Measurements from ENCODE around the gene MYRFL.

- no peak for TF ChIP-seq POLR2A (IDR thresholded peaks at IDR 0.05)
- TF ChIP-seq, protein P1, sequence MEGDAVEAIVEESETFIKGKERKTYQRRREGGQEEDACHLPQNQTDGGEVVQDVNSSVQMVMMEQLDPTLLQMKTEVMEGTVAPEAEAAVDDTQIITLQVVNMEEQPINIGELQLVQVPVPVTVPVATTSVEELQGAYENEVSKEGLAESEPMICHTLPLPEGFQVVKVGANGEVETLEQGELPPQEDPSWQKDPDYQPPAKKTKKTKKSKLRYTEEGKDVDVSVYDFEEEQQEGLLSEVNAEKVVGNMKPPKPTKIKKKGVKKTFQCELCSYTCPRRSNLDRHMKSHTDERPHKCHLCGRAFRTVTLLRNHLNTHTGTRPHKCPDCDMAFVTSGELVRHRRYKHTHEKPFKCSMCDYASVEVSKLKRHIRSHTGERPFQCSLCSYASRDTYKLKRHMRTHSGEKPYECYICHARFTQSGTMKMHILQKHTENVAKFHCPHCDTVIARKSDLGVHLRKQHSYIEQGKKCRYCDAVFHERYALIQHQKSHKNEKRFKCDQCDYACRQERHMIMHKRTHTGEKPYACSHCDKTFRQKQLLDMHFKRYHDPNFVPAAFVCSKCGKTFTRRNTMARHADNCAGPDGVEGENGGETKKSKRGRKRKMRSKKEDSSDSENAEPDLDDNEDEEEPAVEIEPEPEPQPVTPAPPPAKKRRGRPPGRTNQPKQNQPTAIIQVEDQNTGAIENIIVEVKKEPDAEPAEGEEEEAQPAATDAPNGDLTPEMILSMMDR (IDR thresholded peaks at IDR 0.05) = no peak
- no peak for TF ChIP-seq POLR2AphosphoS5 (IDR thresholded peaks at IDR 0.05)
Measured at GRCh38 chr12:69985656-69986055, 160.6 kb downstream of the MYRFL start.
